Measurements from ENCODE around the gene MPST.
"Not testable (repeated sequence)": the region's sequence is repeated elsewhere in the genome, so short reads cannot be mapped to it uniquely, and the experiment has no call there.

MPST gene

GRCh38 chr22:37019309-37020191, at the start of gene MPST, which contains the start of gene TST:
Gene MPST, plus strand, starts transcription at chr22:37019742. Its CDS starts 95 bp downstream, at chr22:37019837.
Gene TST, minus strand, starts transcription at chr22:37019447. Its CDS starts 715 bp downstream, at chr22:37018732.
- peak in 1 of 2 donors; percentile 5 for DNase-seq (ENCODE audit: low read depth in 2 of 2)

- no peak for DNase-seq (ENCODE audit: low read depth in 2 of 2)
These were observed 48.0 kb upstream of the MPST start for GRCh38 chr22:36971341-36972125.

GRCh38 chr22:36976606-36977005, 42.9 kb upstream of the MPST start:
- DNase-seq (ENCODE audit: low read depth in 2 of 2), result no peak

- peak; percentile 67 to 71 for DNase-seq (ENCODE audit: low read depth in 2 of 2)
These were observed 42.1 kb upstream of the MPST start for GRCh38 chr22:36977401-36977861.

DNA sequence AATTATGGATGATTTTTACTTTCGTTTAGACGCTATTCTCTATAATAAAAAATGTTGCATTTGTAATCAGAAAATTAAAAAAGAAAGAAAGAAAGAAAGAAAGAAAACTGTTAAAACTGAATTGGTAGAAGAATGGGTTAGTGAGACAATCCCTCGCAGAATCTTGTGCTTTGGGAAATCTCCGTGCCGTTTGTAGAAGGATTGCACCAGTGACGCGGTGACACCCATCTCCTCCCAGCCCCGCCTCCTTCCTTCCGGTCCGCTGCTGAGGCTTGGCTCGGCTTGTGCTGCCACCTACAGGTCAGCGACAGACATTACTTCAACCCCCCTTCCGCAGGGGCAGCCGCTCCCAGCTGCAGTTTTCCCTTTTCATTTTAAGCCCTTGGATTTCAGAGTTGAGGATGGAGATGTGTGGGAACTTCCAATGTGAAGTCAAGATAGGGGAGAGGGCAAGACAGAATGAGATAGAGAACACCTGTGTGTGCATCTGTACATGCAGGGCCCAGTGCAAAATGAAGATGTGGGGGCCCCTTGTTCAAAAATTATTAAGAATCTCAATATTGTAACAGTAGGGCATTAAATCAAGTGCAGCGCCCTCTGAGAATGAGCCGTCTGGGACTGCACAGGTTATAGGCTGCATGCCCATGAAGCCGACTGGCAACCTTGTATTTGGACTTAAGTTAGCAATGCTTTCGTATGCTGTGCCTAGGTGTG, 41.4 kb upstream of the MPST start:
- peak; percentile 75 to 80 for DNase-seq (ENCODE audit: low read depth in 2 of 2)

GRCh38 chr22:36979016-36979910, 40.3 kb upstream of the MPST start:
- DNase-seq (ENCODE audit: low read depth in 2 of 2), result no peak

DNA sequence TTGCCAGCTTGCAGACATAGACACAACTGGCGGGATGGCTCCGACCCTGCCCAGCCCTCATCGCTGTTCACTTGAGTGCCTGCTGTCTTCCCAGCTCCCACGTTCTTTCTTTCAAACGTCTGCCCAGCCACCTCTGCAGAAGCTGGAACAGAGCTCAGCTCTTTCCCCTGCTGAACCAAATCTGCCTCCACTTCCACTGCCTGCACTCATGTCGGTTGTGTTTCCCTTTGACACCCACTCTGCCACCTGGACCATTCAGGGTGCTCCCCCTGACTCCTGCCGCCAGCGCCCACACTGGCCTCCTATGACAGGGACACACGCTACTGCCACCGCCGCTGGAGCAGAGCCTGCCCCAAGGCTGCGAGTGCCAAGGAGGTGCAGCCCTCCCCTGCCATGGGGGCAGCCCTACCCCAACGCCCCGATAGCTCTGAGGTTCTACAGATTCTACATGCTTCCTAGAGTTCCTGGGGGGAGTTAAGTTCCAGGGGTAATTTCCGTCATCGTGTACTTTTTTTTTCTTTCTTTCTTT, 38.2 kb upstream of the MPST start:
- no peak for DNase-seq (ENCODE audit: low read depth in 2 of 2)

DNA sequence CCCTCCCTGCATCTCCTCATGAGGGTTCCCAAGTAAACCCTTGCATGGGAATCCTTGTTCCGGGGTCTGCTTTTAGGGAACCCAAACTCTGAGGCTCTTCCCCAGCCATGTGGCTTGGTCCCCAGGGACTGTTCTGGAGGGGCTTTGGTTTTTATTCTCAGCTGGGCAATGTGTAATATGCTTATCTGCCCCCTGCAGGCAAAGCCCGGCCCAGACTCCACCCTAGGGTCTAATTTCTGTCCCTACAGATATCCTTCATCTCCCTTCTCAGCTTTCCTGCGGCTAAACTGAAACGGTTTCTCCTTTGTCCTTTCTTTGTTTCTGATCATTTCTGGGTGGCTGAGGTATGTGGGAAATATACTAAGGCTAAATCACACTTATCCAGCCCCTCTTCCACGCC, 37.4 kb upstream of the MPST start:
- DNase-seq (ENCODE audit: low read depth in 2 of 2), result no peak

DNA sequence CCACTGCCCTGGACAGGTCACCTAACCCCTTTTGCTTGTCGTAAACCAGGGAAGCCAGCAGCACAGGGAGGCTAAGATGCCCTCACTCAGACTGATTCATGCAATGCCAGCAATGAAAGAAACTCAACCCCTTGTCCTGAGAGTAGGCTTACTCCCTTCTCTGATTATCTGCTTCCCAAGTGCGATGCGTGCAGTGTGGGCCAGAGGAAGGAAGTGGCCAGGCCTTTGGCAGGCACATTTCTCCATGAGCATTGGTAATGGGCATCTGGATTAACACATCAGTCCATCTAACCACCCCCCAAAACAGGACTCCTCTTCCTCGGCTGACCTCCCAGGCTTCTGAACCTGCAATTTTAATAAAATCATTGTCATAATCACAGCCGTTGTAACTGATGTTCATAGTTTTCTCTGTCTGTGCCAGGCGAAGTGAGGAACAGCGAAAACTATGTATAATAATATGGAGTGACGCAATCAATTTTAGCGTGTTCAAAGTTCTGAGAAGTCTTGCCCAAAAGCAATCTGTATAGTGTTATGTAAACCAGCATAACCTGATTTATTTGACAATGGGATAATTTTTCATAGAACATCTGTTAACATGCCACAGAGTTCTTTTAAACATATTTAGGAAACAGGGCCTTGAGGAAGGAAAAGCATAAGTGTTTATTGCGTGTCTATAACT, 34.2 kb upstream of the MPST start:
- no peak for DNase-seq (ENCODE audit: low read depth in 2 of 2)

DNA sequence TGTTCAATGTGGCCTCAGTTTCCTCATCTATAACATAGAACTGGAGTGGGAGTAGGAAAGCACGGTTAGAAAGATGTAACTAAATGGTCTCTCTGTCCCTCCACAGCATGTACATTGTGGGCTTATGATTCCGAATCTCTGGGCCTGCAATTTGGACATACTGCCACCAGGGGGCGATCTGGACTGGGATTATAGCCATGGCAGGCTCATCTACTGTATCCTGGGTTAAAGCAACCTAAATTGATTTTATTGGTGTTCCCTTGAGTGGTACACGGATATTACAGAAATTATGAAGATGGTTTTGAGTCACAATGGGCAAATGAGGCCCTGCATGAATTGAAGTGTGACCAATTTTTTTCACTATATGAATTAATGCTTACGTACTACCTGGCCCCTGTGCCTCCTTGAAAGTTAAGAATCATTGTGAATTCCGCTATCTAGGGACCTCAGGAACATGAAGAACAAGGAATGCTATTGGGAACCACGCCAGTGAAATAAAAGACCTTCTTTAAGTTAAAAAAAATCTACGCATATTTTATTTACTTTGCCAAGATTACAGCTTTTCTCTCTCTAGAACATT, 33.2 kb upstream of the MPST start:
- DNase-seq (ENCODE audit: low read depth in 2 of 2), result no peak

DNA sequence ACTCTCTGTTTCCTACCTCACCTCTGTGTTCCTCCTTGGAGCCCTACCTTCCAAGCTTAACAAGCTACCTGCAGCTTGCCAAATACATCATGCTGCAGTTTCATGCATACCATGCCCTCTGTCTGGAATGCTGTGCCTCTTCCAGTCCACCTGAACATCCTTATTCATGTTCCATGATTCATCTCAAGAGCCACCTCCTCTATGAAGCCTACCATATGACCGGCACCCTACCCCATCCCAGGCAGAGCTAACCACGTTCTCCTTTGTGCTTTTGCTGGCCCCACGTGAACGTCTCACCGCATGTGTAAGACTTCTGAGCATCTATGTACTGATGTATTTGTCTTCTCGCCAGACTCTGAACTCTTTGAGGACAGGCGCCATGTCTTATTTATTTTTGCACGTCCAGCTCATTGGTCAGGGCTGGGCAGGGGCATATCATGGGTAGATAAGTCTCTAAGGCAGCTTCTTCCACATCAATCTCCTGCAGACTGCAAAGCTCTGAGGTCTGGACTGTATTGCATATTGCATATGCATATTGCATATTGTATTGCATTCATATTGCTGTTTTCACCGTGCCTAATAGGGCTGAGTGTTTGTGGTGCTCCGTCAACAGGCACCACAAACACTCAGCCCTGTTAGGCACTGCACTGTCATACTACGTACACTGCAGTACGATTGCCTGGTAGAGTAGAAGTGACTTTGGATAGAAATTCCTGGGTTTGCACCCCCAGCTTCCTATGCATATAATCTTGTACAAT, 31.3 kb upstream of the MPST start:
- no peak for DNase-seq (ENCODE audit: low read depth in 2 of 2)

DNA sequence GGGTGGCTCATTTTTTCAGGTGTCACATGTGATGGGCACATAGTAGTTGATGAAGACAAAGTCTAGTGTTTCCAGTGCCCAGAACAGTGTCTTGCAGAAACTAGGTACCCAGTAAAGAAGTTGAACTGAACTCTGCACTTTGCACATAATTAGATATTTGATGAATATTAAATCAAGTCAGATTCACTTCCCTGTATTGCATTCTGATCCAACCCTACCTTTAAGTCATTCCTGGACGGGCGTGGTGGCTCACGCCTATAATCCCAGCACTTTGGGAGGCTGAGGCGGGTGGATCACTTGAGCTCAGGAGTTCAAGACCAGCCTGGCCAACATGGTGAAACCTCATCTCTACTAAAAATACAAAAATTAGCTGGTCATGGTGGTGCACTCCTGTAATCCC, 30.5 kb upstream of the MPST start:
- not testable (repeated sequence) for DNase-seq (ENCODE audit: low read depth in 2 of 2)

DNA sequence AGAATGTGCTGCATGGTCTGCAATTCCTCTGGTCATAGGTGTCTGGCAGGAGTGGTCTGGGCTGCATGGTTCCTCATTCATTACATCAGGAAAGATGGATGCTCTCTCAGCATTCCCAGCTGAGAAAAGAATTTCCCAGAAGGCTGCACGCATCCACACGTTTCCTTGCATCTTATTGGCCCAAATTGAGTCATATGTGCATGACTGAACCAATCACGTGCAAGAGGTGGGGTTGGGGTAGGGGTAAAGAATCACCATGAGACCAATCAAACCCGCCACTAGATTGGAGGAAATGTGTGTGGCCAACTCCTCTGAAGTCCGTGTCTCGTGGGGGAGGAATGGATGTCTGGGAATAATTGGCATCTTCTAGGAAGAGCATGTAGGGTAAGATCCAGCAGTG, 29.1 kb upstream of the MPST start:
- no peak for DNase-seq (ENCODE audit: low read depth in 2 of 2)

GRCh38 chr22:36991206-36991605, 28.3 kb upstream of the MPST start:
- no peak for DNase-seq (ENCODE audit: low read depth in 2 of 2)

DNA sequence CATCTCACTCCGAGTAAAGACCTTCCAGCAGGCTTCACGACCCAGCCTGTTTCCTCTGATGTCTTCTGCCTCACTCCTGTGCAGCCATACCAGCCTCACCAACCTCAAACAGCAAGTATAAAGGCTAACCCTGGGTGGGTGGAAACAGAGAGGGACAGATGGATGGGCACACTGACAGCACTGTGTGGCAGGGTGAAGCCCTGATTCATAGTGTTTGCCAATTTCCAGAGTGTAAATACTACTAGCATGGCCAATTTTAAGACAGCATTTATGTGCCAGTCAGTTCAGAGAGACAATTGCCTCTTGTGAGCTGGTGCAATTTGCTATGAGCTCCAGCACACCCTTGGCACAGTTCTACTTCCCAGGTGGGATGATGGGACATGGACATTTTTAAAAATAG, 21.8 kb upstream of the MPST start:
- no peak for DNase-seq (ENCODE audit: low read depth in 2 of 2)

DNA sequence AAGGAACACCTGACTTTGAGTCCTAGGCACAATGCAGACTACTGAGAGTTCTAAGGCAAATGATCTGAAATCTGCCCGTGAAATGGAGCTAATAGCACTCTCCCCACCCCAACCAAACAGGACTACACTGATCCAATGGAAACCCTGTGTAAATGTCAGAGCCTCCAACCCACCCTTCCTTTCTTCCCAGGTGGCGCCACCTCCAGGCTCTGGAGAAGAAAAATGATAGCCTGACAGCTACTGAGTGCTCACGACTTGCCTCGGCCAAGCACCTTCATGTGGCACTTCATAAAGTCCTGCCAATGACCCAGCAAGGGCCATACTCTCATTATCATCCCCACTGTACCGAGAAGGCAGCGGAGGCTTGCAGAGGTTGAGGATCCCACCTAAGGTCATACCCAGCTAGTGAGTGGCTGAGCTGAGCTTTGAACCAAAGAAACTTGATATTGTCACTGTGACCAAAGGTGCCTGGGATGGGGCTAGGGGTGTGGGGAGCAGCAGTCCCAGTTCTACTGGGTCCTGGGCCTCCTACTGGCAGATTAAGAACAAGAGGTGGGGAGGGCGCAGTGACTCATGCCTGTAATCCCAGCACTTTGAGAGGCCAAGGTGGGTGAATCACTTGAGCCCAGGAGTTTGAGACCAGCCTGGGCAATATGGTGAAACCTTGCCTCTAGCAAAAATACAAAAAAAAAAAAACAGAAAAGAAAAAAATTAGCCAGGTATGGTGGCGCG, 20.8 kb upstream of the MPST start:
- no peak for DNase-seq (ENCODE audit: low read depth in 2 of 2)

DNA sequence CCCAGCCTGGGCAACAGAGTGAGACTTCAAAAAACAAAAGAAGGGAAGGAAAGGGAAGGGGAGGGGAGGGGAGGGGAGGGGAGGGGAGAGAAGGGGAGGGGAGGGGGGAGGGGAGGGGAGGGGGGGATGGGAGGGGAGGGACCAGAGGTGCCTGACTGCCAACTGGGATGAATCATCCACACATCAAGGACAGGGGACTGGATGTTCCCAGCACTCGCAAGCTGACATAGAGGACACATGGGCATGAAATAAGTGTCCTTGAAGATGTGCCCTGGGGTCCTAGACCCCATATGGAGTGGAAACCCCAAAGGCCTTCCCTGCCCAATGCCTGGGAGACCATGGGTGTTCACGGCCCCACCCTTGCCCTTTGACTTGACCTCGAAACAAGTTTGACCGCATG, 20.1 kb upstream of the MPST start:
- DNase-seq (ENCODE audit: low read depth in 2 of 2), result no peak

Measured in activated CD8-positive, alpha-beta memory T cell treated with anti-CD3 and anti-CD28 coated beads for 4 hours (primary cell).